Liver (tissue), 3 donors: ENCODE results near the gene CATSPERE.

ENCODE experiments used
- GABPA ChIP-seq, 2 donors: IDR thresholded peaks in 1 of 2; conservative IDR thresholded peaks in 1 of 2; 2 replicates each; pipeline ENCODE4 v1.6.1; 2016; ENCODE audit warnings: antibody characterized with exemption in 2 of 2, mild to moderate bottlenecking in 1 of 2, moderate library complexity in 1 of 2
- JUND ChIP-seq, 2 donors: IDR thresholded peaks; 2 replicates each; pipeline ENCODE4 v1.6.1; 2016; ENCODE audit warnings: antibody characterized with exemption in 2 of 2
- RAD21 ChIP-seq, 2 donors: IDR thresholded peaks; 2 replicates each; pipeline ENCODE4 v1.6.1; 2016; ENCODE audit warnings: antibody characterized with exemption in 2 of 2, mild to moderate bottlenecking in 2 of 2
- RXRA ChIP-seq, 2 donors: IDR thresholded peaks; 2 replicates each; pipeline ENCODE4 v1.6.1; 2017 to 2018; ENCODE audit warnings: antibody characterized with exemption in 2 of 2, mild to moderate bottlenecking in 1 of 2
- TAF1 ChIP-seq: conservative IDR thresholded peaks from 2 replicates; pipeline ENCODE4 v1.6.1; 2016; ENCODE audit warnings: antibody characterized with exemption, mild to moderate bottlenecking
- TF ChIP-seq, protein P1 (sequence below): fragments of 150-350 bp; IDR thresholded peaks from 2 replicates; pipeline ENCODE4 v1.5.1; 2017; ENCODE audit warnings: improper control_type of control experiment, low read depth, low read length; ENCODE audit not compliant: missing input control
- TF ChIP-seq, protein P2 (sequence below): IDR thresholded peaks from 2 replicates; pipeline ENCODE4 v1.6.1; 2016; ENCODE audit warnings: antibody characterized with exemption
- TF ChIP-seq, protein P3 (sequence below): IDR thresholded peaks from 2 replicates; pipeline ENCODE4 v1.6.1; 2016; ENCODE audit warnings: antibody characterized with exemption, mild to moderate bottlenecking
- TF ChIP-seq, protein P4 (sequence below): IDR thresholded peaks from 2 replicates; pipeline ENCODE4 v1.6.1; 2016; ENCODE audit warnings: antibody characterized with exemption
- donor health status: healthy.
- donor health status: healthy.

DNA sequence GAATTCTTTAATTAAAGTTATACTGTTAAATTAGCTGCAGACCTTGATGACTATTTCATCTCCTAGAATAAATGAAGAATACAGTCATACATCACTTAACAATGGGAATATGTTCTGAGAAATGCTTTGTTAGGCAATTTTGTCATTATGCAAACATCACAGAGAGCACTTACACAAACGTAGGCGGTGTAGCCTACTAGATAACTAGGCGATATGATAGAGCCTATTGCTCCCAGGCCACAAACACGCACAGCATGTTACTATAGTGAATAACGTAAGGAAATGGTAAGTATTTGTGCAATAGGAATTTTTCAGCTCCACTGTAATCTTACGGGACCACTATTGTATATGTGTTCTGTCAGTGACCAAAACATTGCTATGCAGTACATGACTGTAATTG, 154.2 kb downstream of the CATSPERE start:
- TF ChIP-seq, protein P1, sequence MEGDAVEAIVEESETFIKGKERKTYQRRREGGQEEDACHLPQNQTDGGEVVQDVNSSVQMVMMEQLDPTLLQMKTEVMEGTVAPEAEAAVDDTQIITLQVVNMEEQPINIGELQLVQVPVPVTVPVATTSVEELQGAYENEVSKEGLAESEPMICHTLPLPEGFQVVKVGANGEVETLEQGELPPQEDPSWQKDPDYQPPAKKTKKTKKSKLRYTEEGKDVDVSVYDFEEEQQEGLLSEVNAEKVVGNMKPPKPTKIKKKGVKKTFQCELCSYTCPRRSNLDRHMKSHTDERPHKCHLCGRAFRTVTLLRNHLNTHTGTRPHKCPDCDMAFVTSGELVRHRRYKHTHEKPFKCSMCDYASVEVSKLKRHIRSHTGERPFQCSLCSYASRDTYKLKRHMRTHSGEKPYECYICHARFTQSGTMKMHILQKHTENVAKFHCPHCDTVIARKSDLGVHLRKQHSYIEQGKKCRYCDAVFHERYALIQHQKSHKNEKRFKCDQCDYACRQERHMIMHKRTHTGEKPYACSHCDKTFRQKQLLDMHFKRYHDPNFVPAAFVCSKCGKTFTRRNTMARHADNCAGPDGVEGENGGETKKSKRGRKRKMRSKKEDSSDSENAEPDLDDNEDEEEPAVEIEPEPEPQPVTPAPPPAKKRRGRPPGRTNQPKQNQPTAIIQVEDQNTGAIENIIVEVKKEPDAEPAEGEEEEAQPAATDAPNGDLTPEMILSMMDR = no peak
- no peak for TF ChIP-seq GABPA (IDR thresholded peaks at IDR 0.05 in 1 of 2, conservative IDR thresholded peaks at IDR 0.05 in 1 of 2)
- TF ChIP-seq, protein P2, sequence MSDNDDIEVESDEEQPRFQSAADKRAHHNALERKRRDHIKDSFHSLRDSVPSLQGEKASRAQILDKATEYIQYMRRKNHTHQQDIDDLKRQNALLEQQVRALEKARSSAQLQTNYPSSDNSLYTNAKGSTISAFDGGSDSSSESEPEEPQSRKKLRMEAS = no peak
- TF ChIP-seq TAF1 = no peak
- TF ChIP-seq RXRA (IDR thresholded peaks at IDR 0.05) = no peak
- TF ChIP-seq, protein P3, sequence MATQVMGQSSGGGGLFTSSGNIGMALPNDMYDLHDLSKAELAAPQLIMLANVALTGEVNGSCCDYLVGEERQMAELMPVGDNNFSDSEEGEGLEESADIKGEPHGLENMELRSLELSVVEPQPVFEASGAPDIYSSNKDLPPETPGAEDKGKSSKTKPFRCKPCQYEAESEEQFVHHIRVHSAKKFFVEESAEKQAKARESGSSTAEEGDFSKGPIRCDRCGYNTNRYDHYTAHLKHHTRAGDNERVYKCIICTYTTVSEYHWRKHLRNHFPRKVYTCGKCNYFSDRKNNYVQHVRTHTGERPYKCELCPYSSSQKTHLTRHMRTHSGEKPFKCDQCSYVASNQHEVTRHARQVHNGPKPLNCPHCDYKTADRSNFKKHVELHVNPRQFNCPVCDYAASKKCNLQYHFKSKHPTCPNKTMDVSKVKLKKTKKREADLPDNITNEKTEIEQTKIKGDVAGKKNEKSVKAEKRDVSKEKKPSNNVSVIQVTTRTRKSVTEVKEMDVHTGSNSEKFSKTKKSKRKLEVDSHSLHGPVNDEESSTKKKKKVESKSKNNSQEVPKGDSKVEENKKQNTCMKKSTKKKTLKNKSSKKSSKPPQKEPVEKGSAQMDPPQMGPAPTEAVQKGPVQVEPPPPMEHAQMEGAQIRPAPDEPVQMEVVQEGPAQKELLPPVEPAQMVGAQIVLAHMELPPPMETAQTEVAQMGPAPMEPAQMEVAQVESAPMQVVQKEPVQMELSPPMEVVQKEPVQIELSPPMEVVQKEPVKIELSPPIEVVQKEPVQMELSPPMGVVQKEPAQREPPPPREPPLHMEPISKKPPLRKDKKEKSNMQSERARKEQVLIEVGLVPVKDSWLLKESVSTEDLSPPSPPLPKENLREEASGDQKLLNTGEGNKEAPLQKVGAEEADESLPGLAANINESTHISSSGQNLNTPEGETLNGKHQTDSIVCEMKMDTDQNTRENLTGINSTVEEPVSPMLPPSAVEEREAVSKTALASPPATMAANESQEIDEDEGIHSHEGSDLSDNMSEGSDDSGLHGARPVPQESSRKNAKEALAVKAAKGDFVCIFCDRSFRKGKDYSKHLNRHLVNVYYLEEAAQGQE = no peak
- TF ChIP-seq, protein P4, sequence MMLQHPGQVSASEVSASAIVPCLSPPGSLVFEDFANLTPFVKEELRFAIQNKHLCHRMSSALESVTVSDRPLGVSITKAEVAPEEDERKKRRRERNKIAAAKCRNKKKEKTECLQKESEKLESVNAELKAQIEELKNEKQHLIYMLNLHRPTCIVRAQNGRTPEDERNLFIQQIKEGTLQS = no peak
- TF ChIP-seq RAD21 (IDR thresholded peaks at IDR 0.05) = no peak
- no peak for TF ChIP-seq JUND (IDR thresholded peaks at IDR 0.05)
